ENCODE results near the gene CPZ.
A peak's percentile ranks its signal among the peaks of the same experiment; 100 is the strongest.

DNA sequence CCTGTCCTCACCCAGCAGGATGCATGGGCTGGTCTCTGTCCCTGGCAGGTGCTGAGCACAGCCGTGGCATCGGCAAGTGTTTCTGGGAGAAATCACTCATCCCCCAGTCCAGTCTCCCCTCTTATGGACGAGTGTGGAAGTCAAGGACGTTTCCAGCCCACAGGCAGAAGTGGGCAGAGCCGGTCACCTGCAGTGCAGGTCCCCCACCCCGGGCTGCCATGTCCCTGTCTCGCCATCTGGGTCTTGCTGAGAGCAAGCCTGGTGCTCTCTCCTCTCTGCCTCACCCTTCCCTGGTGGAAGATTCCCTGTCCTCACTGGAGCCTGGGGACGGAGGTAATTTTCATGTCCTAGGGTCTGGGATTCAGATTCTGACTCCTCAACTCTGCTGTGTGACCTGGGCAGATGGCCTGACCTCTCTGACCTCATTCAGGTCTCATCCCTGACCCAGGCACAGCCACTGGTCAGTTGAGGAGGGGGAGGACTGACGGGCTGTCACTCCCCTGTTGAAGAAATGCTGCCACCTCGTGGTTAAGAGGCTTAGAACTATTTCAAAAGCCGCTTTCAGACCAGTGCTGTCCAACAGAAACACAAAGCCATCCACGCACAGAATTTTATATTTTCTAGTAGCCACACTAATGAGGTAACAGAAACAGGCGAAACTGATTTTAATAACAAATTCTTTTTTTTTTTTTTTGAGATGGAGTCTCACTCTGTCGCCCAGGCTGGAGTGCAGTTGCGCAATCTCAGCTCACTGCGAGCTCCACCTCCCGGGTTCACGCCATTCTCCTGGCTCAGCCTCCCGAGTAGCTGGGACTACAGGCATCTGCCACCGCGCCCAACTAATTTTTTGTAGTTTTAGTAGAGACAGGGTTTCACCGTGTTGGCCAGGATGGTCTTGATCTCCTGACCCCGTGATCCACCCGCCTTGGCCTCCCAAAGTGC lies 1.8 kb downstream of the CPZ start:
- TF ChIP-seq, protein P1, sequence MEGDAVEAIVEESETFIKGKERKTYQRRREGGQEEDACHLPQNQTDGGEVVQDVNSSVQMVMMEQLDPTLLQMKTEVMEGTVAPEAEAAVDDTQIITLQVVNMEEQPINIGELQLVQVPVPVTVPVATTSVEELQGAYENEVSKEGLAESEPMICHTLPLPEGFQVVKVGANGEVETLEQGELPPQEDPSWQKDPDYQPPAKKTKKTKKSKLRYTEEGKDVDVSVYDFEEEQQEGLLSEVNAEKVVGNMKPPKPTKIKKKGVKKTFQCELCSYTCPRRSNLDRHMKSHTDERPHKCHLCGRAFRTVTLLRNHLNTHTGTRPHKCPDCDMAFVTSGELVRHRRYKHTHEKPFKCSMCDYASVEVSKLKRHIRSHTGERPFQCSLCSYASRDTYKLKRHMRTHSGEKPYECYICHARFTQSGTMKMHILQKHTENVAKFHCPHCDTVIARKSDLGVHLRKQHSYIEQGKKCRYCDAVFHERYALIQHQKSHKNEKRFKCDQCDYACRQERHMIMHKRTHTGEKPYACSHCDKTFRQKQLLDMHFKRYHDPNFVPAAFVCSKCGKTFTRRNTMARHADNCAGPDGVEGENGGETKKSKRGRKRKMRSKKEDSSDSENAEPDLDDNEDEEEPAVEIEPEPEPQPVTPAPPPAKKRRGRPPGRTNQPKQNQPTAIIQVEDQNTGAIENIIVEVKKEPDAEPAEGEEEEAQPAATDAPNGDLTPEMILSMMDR (IDR thresholded peaks at IDR 0.05), result peak; percentile 17 to 68 (median 52)
- no peak for TF ChIP-seq POLR2A (IDR thresholded peaks at IDR 0.05)
